Gastrocnemius medialis (tissue), 4 donors: Measurements from ENCODE around the gene RAB43.

Experiments used
- POLR2A ChIP-seq, 2 donors: fragments of 450-650 bp; IDR thresholded peaks; one replicate each; pipeline ENCODE4 v1.6.1; 2017; ENCODE audit warnings: antibody characterized with exemption in 2 of 2, mild to moderate bottlenecking in 2 of 2, moderate library complexity in 2 of 2
- TF ChIP-seq, protein P1 (sequence below), 5 experiments: fragments of 450-650 bp in 3 of 5; fragments of 200-600 bp in 2 of 5; sonication (generic) in 2 of 5; IDR thresholded peaks in 4 of 5; conservative IDR thresholded peaks in 1 of 5; 1 replicate in 4 of 5; 2 replicates in 1 of 5; pipeline ENCODE4 v1.5.1; 2016 to 2019; ENCODE audit warnings: antibody characterized with exemption in 5 of 5, mild to moderate bottlenecking in 3 of 5, moderate library complexity in 3 of 5

DNA sequence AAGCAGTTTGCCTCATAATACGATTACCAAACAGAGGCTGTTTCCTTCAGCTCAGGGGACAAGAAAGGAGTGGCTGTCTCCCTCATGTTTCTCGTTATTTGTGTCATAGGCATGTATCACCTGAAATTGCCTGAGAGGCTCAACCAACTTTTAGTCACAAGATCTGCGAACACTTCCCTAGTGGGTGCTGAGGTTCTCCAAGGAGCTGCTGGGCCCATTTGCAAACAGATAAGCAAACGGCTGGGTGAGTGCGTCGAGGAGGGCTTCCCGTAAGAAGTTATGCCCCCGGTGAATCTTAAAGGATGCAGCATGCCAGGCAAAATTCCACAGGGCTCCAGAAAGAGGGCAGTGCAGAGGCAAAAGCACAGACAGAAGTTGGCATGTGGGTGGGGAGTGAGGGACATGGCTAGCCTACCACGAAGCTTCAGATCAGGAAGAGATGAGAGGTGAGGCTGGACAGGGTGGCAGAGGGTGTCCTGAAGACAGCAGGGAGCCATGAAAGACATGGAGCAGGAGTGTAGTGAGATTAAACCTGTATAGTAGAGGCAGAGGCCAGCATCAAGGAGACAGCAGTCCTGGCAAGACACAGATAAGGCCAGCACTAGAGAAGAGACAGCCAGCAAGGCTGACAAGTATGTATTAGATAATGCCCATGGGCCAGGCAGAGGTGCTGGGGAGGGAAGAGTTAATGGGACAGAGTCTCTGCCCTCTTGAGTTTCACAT, 65.0 kb downstream of the RAB43 start:
- TF ChIP-seq, protein P1, sequence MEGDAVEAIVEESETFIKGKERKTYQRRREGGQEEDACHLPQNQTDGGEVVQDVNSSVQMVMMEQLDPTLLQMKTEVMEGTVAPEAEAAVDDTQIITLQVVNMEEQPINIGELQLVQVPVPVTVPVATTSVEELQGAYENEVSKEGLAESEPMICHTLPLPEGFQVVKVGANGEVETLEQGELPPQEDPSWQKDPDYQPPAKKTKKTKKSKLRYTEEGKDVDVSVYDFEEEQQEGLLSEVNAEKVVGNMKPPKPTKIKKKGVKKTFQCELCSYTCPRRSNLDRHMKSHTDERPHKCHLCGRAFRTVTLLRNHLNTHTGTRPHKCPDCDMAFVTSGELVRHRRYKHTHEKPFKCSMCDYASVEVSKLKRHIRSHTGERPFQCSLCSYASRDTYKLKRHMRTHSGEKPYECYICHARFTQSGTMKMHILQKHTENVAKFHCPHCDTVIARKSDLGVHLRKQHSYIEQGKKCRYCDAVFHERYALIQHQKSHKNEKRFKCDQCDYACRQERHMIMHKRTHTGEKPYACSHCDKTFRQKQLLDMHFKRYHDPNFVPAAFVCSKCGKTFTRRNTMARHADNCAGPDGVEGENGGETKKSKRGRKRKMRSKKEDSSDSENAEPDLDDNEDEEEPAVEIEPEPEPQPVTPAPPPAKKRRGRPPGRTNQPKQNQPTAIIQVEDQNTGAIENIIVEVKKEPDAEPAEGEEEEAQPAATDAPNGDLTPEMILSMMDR (IDR thresholded peaks at IDR 0.05 in 4 of 5, conservative IDR thresholded peaks at IDR 0.05 in 1 of 5), result no peak
- TF ChIP-seq POLR2A (IDR thresholded peaks at IDR 0.05), result no peak
